Measurements from ENCODE around the gene GLS.
"Not testable (repeated sequence)": the region's sequence is repeated elsewhere in the genome, so short reads cannot be mapped to it uniquely, and the experiment has no call there.

Gene GLS

DNA sequence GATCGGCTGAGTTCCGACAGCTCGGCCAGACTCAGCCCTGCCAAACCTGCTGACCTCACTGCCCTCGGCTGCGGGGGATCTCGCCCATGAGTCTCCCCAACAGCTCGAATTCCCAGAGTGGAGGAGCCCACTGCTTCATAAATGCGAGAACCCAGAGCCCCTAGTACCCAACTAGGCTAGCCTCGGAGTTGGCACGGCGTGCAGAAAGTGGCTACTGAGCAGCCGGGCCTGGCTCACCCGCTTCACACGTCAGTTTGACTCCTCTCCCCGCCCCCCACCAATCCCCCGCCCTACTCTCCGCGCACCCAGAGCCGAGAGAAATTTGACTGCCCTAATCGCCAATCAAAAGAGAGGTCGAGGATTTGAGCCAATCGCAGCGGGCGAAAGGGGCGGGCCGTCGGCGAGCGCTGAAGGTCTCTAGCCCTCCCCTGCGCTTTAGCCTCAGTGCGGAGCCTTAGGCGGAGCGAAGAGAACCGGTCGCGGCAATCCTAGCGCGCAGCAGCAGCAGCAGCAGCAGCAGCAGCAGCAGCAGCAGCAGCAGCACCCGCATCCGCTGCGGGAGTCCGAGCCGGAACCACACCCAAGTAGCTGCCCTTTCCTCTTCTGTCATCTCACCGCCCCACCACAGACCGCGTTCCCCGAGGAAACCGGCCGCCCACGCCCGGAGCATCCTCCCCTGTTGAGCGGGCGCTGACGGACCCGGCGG, at the start of gene GLS:
Gene GLS (plus strand): TSS at position 444 of the 706 bp plus-strand sequence. CDS start 264 bp downstream, outside the sequence.
- peak; percentile 79 to 99 (median 96) for DNase-seq

DNA sequence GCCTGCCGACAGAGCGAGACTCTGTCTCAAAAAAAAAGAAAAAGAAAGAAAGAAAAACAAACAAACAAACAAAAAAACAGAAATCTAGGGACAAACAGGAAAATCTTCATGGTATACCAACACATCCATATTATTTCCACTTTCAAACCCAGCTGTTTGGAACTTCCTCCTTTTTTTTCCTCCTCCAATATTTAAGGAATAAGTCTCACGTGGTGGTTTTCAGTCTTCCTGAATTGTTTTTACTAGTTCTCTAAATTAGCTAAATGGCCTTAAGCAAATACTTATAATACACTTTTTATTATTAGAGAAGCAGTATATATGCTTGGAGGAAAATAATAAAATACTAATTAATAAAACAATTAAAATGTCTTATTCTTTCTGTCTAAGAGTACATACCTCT, 48.7 kb upstream of the GLS start:
- no peak for DNase-seq

DNA sequence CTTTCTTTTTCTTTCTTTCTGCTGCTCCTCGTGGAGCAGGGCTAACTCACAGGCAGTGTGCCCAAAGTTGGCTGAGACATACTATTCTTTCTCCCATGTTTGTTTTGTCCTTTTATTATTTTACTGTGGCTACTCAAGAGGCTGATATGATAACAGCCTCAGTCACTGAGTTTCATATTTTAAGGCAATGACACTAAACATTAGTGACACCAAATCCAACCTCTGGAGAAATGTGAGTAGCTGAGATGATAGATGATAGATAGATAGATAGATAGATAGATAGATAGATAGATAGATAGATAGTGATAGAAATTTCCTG, 45.8 kb upstream of the GLS start:
- no peak for DNase-seq

DNA sequence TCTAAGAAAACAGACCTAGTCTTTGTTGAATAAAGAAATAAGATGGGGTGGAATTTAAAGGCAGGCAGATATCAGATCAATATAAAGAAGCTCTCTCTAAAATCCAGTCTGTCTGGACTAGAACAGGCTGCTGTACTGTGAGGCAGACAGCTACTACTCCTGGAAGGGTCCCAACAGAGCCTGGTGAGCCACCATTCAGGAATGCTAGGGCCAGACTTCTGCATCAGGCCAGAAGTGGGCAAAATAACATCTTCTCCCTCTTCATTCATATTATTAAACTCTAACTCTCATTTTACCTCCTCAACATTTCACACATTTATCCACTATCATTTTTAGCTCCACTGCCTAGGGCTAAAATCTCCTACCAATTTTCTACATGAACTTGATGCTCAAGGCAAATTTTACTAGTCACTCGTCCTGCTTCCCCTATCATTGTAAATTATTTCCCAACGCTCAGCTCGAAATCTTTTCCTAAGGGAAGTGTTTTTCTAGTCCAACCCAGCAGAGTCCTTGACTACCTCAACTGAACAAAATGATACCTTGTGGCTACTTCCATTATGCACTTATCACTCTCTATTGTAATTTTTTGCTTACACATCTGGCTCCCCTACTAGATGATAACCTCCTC, 45.2 kb upstream of the GLS start:
- no peak for DNase-seq

DNA sequence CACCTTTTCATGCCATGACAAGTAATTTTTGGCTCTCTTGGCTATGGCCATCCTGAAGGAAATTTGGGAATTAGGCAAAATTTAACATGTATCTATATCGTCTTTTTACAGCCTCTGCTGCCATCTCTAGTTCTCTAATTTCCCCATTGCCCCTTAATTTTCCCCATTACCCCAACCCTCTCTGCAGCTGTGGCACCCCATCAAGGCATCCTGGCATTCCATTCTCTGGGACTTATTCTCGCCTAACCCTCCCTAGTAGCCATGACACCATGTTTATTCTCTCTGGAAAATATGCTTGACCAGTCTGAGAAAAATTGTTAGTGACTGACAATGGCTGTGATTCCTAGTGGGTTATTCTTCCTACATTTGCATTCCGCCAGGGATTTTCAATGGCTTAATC, 43.9 kb upstream of the GLS start:
- no peak for DNase-seq

DNA sequence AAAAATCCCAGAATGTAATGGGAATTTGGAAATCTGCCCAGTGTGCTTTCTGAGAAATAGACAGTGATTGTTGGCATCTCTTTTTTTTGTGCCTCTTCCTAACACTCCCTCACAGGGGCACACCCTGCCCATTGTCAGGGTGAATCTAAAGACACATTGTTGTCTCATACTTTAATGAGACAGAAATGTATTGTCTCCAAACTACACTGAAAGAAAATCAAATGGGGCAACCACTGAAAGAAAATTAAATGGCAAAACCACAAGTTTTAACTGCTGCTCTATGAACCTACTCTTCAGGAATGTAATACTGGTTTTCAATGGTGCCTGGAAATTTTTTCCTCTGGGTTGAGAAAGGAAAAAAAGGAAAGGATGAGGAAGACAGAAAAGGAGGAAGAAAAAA, 43.2 kb upstream of the GLS start:
- peak in 1 of 58 donors; percentile 7 for DNase-seq

DNA sequence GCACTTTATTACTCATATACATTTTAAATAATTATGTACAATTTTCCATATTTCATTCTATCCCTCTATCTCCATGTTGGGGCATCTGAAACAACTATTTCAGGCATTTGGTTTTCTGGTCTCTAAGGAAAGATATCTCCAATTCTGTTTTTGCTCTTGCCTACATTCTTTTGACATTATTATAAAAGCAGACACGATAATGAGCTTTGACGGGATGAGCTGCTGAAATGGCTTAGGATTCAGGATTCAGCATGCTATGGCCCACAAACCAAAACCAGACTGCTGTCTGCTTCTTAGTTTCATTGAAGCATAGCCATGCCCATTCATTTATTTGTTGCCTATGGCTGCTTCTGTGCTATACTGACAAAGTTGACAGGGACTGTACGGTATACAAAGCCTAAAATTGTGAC, 42.7 kb upstream of the GLS start:
- no peak for DNase-seq

DNA sequence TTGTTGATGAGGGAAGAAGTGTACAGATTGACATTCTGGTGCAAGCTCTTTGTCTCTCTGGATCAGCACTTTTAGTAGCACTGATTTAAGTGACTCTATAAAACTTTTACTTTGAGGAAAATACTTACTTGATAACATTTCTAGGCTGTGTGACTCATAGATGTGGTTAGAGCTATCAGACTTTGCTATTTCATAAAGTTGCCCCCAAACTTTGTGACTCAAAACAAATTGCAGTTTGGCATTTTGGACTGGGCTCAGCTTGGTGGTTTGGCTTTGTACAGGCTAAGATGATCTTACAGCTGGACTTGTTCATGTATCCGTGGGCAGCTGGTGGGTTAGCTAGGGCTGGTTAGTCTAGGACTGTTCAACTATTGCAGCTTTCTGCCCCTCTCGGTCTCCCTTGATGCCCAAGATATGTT, 42.1 kb upstream of the GLS start:
- DNase-seq: no peak

DNA sequence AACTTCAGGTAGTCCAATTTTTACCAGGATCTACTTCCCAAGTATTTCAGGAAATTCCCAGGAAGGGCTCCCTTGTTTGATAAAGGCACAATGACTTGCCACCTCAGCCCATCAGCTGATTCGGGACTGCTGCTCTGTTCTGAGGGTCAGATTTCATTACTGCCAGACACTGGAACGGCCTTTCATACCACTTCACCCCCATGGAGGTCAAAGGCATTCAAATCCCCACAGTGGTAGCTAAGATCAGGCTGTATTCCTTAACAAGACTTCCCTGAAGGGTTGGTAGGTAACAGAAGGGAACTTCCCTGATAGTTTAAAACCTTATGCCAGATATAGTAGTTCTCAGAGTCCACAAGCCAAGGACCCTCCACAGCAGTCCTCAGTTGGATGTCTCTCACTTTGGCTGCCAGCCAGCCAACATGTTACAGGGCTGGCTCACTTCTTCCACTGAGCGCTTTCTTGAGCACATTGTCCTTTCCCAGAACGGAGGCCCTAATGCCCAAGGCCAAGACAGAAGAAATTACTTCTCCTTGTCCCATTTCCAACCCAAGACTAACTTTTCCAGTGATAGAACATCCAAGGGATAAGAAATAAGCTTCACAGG, 40.0 kb upstream of the GLS start:
- no peak for DNase-seq

DNA sequence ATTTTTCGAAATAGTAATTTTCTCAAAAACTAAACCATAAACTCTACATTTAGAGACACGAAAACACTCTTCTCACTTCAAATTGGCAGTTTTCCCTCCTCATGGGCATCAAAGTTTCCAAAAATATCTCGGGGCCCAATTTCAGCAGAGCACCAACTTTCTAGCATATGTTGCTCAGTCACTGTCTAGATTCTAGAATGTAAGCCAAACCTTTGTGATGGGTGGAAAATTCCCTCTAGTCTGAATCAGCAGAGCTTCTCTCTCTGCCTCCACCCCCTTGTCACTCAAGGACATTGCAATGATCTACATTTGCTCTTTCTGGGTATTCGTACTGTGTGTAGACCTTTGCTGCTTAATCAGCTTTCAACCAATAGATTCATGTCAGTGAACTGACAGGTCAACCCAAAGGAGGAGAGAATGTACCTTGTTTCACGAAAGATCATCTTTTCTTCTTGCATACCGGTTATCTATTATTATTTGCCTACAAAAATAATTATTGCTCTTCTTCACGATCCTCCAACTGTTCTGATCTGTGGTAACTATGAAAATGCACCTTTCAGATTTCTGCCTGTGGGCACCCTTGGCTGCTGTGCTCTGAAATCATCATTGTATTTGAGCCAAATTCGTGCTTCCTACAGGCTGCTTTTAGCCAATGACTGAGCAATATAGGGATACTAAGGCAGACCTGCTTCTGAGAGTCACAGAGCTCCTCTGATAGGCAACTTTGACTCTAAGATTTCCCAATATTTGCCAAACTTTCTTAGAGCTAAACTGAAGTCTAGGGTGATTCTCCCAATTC, 38.7 kb upstream of the GLS start:
- peak in 10 of 58 donors; percentile 0 to 63 (median 10) for DNase-seq

DNA sequence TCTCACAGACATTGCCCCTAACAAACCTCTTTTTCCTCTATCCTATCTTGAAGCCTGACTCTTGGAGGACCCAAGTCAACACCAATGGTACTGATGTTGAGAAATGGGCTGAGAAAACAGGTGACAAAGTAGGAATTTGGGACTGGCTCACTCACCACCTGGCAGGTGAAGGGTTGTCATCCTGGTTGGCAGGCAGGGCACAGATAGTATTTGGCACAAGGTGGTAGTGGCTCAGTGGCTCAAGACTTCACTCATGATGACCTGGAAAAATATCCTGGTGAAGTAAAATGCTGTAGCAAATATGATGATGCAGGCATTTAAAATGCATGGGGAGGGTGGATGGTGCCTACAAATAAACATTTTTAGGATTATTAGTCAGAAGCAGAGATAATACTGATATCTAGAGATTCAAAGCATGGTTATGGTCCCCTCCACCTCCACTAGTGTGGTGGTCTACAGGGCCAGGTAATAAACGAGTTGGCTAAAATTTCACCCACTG, 38.0 kb upstream of the GLS start:
- no peak for DNase-seq

DNA sequence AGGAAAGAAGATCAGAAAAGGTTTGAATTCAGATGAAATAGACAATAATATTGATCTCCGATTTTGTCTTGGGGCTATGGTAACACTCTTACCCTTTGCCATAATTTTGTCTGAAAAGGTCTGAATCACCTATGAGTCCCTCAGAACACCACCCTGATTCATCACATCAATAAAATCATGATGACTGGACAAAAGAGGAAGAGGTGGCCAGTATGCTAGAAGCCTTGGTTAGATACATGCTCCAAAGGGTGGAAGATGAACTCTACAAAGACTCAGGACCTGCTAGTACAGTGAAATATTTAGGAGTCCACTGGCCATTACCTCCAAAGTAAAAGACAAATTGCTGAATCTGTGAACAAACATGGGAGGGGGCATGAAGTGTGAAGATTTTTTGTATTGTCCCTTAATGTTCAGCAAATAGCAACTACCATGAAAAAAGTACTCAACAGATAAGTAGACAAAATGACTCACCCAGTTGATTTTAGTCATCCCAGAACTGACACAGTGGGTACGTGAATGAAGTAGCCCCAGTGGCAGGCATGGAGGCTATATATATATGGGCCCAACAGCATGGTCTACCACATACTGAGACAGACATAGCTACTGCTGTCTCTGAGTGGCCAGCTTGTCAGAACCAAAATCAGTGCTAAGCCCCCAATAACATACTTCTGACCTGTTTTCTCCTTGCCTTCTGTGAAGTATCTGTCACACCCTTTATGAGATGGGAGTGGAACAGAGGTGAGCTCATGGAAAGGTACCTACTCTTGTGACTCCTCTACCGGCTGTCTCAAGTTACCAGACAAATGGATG, 36.5 kb upstream of the GLS start:
- no peak for DNase-seq

DNA sequence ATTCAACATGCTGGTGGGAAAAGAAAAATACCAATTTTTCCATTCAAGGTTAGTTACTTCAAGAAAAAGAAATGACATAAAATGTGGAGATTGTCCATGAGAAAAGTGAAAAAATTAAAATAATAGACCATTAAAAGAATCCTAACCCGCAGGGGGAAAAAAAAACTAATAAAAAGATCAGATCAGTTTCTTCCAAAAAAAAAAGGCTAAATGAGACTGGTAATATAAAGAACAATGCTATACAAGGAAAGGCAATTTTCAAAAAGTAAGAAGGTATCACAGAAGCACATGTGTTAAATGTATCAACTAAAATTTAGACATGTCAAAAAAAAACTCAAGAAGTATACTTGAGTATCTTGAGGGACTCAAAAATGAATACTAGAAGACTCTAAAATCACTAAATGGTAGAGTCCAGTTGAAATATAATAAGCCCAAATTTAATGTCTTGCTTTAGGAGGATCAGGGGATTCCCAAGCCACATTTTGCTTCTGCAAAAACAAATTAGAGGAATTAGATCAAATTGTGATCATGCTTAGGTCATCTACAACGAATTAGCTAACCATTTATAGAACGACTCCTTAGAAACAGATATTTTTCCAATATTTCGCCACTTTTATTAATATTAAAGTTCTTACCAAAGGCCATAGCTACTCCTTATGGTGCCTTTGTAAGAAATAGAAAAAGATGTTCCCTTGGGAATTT, 35.8 kb upstream of the GLS start:
- no peak for DNase-seq

DNA sequence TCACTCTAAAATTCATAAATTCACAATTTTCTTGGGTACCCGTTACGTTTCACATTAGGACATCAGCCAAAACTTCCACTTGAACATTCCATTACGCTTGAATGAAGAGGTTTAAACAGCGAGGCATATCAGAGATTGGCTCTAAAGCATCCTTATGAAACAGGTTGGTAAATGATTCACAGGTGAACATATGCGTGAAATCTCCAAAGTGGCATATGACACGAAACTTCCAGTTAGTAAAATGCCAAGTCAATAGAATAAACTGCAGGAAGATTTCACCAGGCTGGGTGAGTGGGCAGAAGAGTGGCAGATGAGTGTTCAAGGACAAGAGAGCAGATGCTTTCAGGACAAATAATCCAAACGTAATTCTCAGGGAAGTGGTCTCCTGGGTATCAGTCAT, 33.9 kb upstream of the GLS start:
- DNase-seq: no peak

DNA sequence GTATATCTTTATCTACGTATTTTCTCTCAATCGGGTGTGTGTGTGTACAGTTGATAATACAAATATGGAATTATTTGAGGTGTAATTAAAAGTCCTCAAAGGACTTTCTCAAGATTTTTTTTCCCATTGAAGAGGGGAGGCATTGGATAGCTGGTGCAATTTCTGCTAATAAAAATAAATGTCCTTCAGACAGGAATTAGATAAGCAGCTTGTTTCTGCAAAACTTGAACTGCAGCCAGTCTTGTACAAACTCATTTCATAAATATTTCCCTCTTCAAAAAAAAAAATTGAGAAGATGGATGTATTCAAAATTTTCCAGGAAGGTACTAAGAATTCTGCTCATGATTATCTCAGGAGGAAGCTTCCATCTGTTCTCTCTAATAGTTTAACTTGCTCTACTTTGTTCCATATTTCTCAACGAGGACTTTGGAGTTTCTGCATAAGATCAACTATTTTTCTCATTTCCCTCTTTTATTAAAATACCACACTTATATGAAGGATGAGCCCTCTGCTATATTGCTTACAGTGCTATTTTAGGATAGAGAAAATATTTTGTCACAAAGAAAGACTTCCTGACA, 33.0 kb upstream of the GLS start:
- DNase-seq: no peak

DNA sequence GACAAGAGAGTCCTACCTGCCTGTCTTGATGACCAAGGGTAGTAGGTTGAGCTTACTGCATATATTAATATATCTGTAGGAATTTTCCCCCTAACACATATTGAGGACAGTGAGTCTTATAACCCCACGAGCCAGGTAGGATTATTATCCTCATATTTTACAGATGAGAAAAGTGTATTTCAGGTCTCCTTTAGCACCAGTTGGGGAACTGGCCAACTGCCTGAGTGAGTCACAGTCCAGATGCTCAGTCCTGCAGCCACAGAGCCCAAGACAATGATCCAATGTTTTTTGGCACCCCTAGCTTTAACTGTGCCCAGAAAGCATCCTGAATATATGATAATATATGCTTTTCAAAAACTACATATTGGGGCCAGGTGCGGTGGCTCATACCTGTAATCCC, 30.8 kb upstream of the GLS start:
- peak in 3 of 58 donors; percentile 6 to 51 (median 9) for DNase-seq

DNA sequence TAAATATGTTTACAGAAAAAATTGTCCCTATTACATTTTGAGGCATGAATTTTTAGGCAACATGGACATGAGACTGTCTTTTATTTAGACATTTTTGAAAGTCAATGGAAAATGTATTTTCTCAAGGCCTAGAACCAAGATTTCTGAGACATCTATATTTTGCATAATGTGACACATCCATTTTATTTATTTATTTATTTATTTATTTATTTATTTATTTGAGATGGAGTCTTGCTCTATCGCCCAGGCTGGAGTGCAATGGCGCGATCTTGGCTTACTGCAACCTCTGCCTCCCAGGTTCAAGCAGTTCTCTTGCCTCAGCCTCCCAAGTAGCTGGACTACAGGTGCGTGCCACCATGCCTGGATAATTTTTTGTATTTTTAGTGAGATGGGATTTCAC, 27.6 kb upstream of the GLS start:
- DNase-seq: not testable (repeated sequence)

DNA sequence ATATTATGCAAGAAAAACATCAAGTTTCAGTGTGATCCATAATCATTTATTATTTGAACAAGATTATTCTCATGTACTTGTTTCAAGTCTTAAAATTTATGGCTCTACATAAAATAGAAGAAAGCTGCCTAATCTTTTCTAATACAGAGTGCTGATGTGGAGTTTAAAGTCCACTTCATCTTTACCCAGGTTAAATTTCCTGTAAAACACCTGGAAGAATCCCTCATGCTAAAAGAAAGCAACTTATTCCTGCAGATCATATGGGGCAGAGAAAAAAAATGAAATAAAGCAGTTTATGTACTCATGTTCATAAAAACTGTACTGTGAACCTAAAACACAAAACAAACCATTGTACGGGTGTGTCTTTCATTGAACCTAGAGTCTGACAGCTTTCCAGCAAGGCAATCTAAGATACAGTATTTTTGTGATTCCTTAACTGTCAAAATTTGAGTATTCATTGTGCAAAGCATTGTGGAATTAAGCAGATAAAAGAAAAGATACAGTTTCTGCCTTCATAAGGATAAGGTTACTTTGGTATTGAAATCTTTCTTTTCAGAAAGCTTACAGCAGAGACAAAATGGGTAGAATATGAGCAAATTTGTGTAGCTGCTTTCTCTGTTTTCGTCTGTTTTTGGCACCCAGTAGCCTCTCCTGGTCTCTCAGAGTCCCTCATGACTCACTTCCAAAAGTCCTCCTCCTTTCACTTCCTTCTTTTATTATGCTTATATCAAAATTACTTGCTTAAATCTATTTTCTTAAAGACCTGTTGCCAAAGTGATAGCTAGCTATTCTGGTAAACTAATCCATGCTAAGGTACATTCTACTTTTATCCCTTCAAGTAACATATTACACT, 26.9 kb upstream of the GLS start:
- DNase-seq: no peak

DNA sequence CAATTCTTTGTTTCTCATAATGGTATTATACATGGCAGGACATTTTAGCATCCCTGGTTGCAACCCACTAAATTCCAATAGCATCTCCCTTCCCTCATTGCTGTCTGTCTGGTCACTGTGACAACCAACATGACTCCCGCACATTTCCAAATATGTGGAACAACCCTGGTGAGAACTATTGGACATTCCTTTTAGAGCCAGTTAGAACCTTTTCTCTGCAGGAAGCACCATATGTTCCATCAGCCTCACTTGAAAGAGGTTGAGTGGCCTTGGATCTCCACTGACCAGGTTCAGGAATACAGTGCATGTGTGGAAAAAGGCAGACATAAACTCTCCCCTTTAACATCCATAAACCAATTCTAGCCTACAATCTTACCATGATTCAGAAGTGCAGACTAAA, 25.9 kb upstream of the GLS start:
- DNase-seq: no peak

Data from anterior cingulate cortex (tissue), 58 donors.